Endothelial cell of umbilical vein (primary cell): ENCODE measurements around the gene EGF. TPM values are rescaled to one million over a fixed set of nuclear protein-coding genes. Genes with fewer than 3 reads are reported as not detected.

Experiments used
- BruUV-seq: library from RNA; stranded (reverse); fragments of 400-500 nt; replicated peaks from 2 replicates; lab custom pipeline; 2021; lab: Mats Ljungman, UMichigan
- CTCF ChIA-PET: fragments of 300-600, 350-600 bp; sonication (Branson Sonifier 250); formaldehyde crosslinking; loops from one replicate; lab custom pipeline; 2021; ENCODE audit warnings: antibody characterized with exemption, inconsistent platforms; lab: Charles Lee
- POLR2A ChIA-PET: fragments of 300-600, 350-600 bp; sonication (Branson Sonifier 250); formaldehyde crosslinking; loops from one replicate; lab custom pipeline; 2021; ENCODE audit warnings: antibody characterized with exemption, inconsistent platforms; lab: Charles Lee
- DNase-seq: peaks from one replicate; pipeline ENCODE4 v3.0.0-alpha.2; 2011; ENCODE audit warnings: low read depth, low spot score
- FAIRE-seq: peaks from 2 replicates; lab custom pipeline; 2011; peaks lifted over from hg19 to GRCh38; lab: Jason Lieb, UNC
- H2AFZ ChIP-seq: 2 replicates; pipeline ENCODE4 v1.6.0; 2012; ENCODE audit warnings: low read depth, low read length, control low read depth, inconsistent platforms
- H3K27ac ChIP-seq: 2 replicates; pipeline ENCODE4 v1.5.1; 2011; ENCODE audit warnings: low read depth, mild to moderate bottlenecking, control low read depth, low read length, moderate library complexity; ENCODE audit not compliant: insufficient read depth
- H3K27me3 ChIP-seq, 2 experiments: 2 replicates each; pipeline versions ENCODE4 v1.6.0 to v1.6.1; 2011; ENCODE audit warnings: low read length in 2 of 2, mixed read lengths in 1 of 2; ENCODE audit not compliant: control insufficient read depth in 2 of 2, insufficient read depth in 2 of 2
- H3K36me3 ChIP-seq, 2 experiments: 2 replicates in 1 of 2; 3 replicates in 1 of 2; pipeline ENCODE4 v1.5.1; 2011; ENCODE audit warnings: low read length in 2 of 2, mild to moderate bottlenecking in 1 of 2, moderate library complexity in 1 of 2; ENCODE audit not compliant: control insufficient read depth in 2 of 2, insufficient read depth in 2 of 2; ENCODE audit errors: extremely low read depth in 1 of 2
- H3K4me1 ChIP-seq: 3 replicates; pipeline ENCODE4 v1.5.1; 2011; ENCODE audit warnings: mild to moderate bottlenecking, low read length; ENCODE audit not compliant: control insufficient read depth, insufficient read depth; ENCODE audit errors: extremely low read depth
- H3K4me2 ChIP-seq: 2 replicates; pipeline ENCODE4 v1.6.1; 2011; ENCODE audit warnings: low read length, control low read depth, mixed read lengths; ENCODE audit not compliant: insufficient read depth
- H3K4me3 ChIP-seq, 3 experiments: fragments of 200-600 bp in 1 of 3; sonication (generic), shearing (Covaris generic) in 1 of 3; replicated peaks in 1 of 3; 2 replicates each; pipeline ENCODE4 v1.5.1; 2011 to 2016; ENCODE audit warnings: control low read depth in 3 of 3, low read length in 3 of 3, mild to moderate bottlenecking in 2 of 3, inconsistent platforms in 1 of 3, low read depth in 1 of 3, moderate library complexity in 1 of 3; ENCODE audit not compliant: insufficient read depth in 1 of 3
- H3K79me2 ChIP-seq: 2 replicates; pipeline ENCODE4 v1.6.0; 2012; ENCODE audit warnings: low read length, inconsistent platforms; ENCODE audit not compliant: control insufficient read depth, insufficient read depth
- H3K9ac ChIP-seq: replicated peaks from 2 replicates; pipeline ENCODE3; 2011; ENCODE audit warnings: low read length, control low read depth; ENCODE audit not compliant: insufficient read depth; ENCODE audit errors: extremely low read depth
- H3K9me1 ChIP-seq: replicated peaks from 3 replicates; pipeline ENCODE4 v1.6.0; 2011; ENCODE audit warnings: mild to moderate bottlenecking, low read length; ENCODE audit not compliant: control insufficient read depth, insufficient read depth; ENCODE audit errors: extremely low read depth
- H3K9me3 ChIP-seq: replicated peaks from 2 replicates; pipeline ENCODE4 v1.5.1; 2012; ENCODE audit warnings: low read length, inconsistent platforms; ENCODE audit not compliant: control insufficient read depth, insufficient read depth
- H4K20me1 ChIP-seq: replicated peaks from 2 replicates; pipeline ENCODE3; 2011; ENCODE audit warnings: mild to moderate bottlenecking, low read length; ENCODE audit not compliant: control insufficient read depth, insufficient read depth; ENCODE audit errors: extremely low read depth
- CTCF ChIP-seq, 2 donors: IDR thresholded peaks; 1 replicate in 1 of 2; 2 replicates in 1 of 2; pipeline ENCODE4 v1.5.1; 2011; ENCODE audit warnings: low read length in 2 of 2, mild to moderate bottlenecking in 2 of 2, moderate library complexity in 2 of 2, control low read depth in 1 of 2, inconsistent platforms in 1 of 2, low read depth in 1 of 2; ENCODE audit not compliant: insufficient read depth in 1 of 2; ENCODE audit errors: extremely low read depth in 1 of 2
- EZH2 ChIP-seq: IDR thresholded peaks from 2 replicates; pipeline ENCODE4 v1.6.1; 2012; ENCODE audit warnings: borderline replicate concordance, low read depth, mild to moderate bottlenecking, moderate library complexity, low read length, inconsistent platforms; ENCODE audit not compliant: severe bottlenecking
- FOS ChIP-seq: IDR thresholded peaks from 2 replicates; pipeline ENCODE4 v1.6.1; 2011; ENCODE audit warnings: mild to moderate bottlenecking, low read length, moderate library complexity, borderline replicate concordance; ENCODE audit not compliant: insufficient read depth
- GATA2 ChIP-seq: IDR thresholded peaks from 2 replicates; pipeline ENCODE4 v1.7.0; 2011; ENCODE audit warnings: low read depth, mild to moderate bottlenecking, moderate library complexity, mixed read lengths, low read length; ENCODE audit not compliant: insufficient read length, insufficient read depth
- JUN ChIP-seq: IDR thresholded peaks from 2 replicates; pipeline ENCODE4 v1.6.1; 2011; ENCODE audit warnings: borderline replicate concordance, low read depth; ENCODE audit not compliant: insufficient read length, insufficient read depth
- MAX ChIP-seq: IDR thresholded peaks from 2 replicates; pipeline ENCODE4 v1.6.1; 2011; ENCODE audit not compliant: insufficient read depth, insufficient read length
- MYC ChIP-seq: IDR thresholded peaks from one replicate; pipeline ENCODE4 v1.6.1; 2011; ENCODE audit warnings: mild to moderate bottlenecking, low read depth, low read length
- POLR2A ChIP-seq: IDR thresholded peaks from 2 replicates; pipeline ENCODE4 v1.6.1; 2012; ENCODE audit warnings: low read depth, mild to moderate bottlenecking, control low read depth, low read length
- POLR2AphosphoS5 ChIP-seq: IDR thresholded peaks from 2 replicates; pipeline ENCODE4 v1.6.1; 2012; ENCODE audit warnings: low read depth, mild to moderate bottlenecking, control low read depth, low read length, moderate library complexity; ENCODE audit not compliant: insufficient read depth
- dilution Hi-C: fragments of 300-500 bp; cut with MboI; formaldehyde crosslinking; loops from one replicate; pipeline ENCODE4 v1.15.0; 2019; ENCODE audit warnings: low sequenced_read_pairs; ENCODE audit not compliant: extremely low pct_ligation_motif_present
- intact Hi-C: fragments of 100-400 bp; cut with micrococcal nuclease; formaldehyde crosslinking; loops from one replicate; pipeline ENCODE4 v1.10.0; 2022
- polyA plus RNA-seq, 4 experiments: library from polyadenylated mRNA; depleted of rRNA in 3 of 4; stranded (reverse) in 3 of 4; unstranded in 1 of 4; fragments of >200 nt; gene quantifications; 2 replicates each; pipeline versions ENCODE4 v1.2.1 to v1.2.3, GENCODE V29; 2011 to 2012; ENCODE audit warnings: missing spikeins in 1 of 4
- total RNA-seq: library from RNA; stranded (reverse); gene quantifications from 2 replicates; pipeline ENCODE4 v1.2.3, GENCODE V29; 2021

EGF gene
- total and polyA plus RNA-seq, 2 donors (not counting 3 experiments of a cell fraction or from before 2014, with no cell fraction given) = not detected

GRCh38 chr4:110014233-110014632 is 101.5 kb downstream of the EGF start:
- ChIA-PET CTCF (interaction anchor here (1.7 kb wide), 1 partner anchor 15 kb away, joined by 6 read pairs; no protein-coding TSS in a partner anchor), POLR2A (no interaction called here)
- Histone ChIP-seq H3K36me3 (no peaks in the 10 kb centered on the region), H2AFZ (no peak overlapping the region), H3K9me3 (no peaks in the 10 kb centered on the region), H3K9ac (no peak overlapping the region), H4K20me1 (no peaks in the 10 kb centered on the region), H3K27me3 (peaks cover 0 to 3% of the 10 kb centered on the region in 2 experiments), H3K27ac (no peak overlapping the region), H3K4me3 (no peak overlapping the region), H3K9me1 (no peaks in the 10 kb centered on the region), H3K4me2 (no peak overlapping the region), H3K79me2 (no peaks in the 10 kb centered on the region), H3K4me1 (no peaks in the 10 kb centered on the region)
- DNase-seq (no peak), FAIRE-seq (no peak)
- intact Hi-C loops (no loop called here), dilution Hi-C loops (no loop called here)
- no TSS peak for BruUV-seq
- TF ChIP-seq MAX = no peak
- no peak for TF ChIP-seq POLR2A
- TF ChIP-seq POLR2AphosphoS5 = no peak

GRCh38 chr4:110019153-110019552 is 106.5 kb downstream of the EGF start:
- H3K27me3 ChIP-seq = peaks cover 8 to 10% of the 10 kb centered on the region in 2 experiments
- TF ChIP-seq MAX (no peak), EZH2 (no peak), FOS (no peak), MYC (no peak), JUN (no peak), POLR2A (no peak), GATA2 (no peak), CTCF (IDR thresholded peaks at IDR 0.05; ENCODE audit: extremely low read depth in 1 of 2, insufficient read depth in 1 of 2, low read depth in 1 of 2, low read length in 2 of 2) (no peak), POLR2AphosphoS5 (no peak)
- intact Hi-C loops = no loop called here
- no peaks in the 10 kb centered on the region for H3K9me1 ChIP-seq
- no peaks in the 10 kb centered on the region for H3K79me2 ChIP-seq
- FAIRE-seq = no peak
- DNase-seq = no peak
- H2AFZ ChIP-seq = no peak overlapping the region
- dilution Hi-C loops = no loop called here
- no TSS peak for BruUV-seq
- H3K9ac ChIP-seq = no peak overlapping the region
- no peaks in the 10 kb centered on the region for H3K9me3 ChIP-seq
- H3K4me1 ChIP-seq = no peaks in the 10 kb centered on the region
- no peak overlapping the region for H3K27ac ChIP-seq
- no peaks in the 10 kb centered on the region for H3K36me3 ChIP-seq
- H3K4me2 ChIP-seq = no peak overlapping the region
- H4K20me1 ChIP-seq = no peaks in the 10 kb centered on the region
- ChIA-PET CTCF (interaction anchor here (0.7 to 1.7 kb wide), 3 partner anchors 10 to 195 kb away, joined by 3 to 5 read pairs (median 4); no protein-coding TSS in a partner anchor), POLR2A (no interaction called here)
- no peak overlapping the region for H3K4me3 ChIP-seq
